ENCODE measurements around the gene BCL6B.

GRCh38 chr17:7029659-7030058 is 6.8 kb downstream of the BCL6B start:
- TF ChIP-seq, protein P1, sequence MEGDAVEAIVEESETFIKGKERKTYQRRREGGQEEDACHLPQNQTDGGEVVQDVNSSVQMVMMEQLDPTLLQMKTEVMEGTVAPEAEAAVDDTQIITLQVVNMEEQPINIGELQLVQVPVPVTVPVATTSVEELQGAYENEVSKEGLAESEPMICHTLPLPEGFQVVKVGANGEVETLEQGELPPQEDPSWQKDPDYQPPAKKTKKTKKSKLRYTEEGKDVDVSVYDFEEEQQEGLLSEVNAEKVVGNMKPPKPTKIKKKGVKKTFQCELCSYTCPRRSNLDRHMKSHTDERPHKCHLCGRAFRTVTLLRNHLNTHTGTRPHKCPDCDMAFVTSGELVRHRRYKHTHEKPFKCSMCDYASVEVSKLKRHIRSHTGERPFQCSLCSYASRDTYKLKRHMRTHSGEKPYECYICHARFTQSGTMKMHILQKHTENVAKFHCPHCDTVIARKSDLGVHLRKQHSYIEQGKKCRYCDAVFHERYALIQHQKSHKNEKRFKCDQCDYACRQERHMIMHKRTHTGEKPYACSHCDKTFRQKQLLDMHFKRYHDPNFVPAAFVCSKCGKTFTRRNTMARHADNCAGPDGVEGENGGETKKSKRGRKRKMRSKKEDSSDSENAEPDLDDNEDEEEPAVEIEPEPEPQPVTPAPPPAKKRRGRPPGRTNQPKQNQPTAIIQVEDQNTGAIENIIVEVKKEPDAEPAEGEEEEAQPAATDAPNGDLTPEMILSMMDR (conservative IDR thresholded peaks at IDR 0.05), result no peak
- TF ChIP-seq ZFX (IDR thresholded peaks at IDR 0.05), result no peak
